HG02678 (cell line): ENCODE results near the gene IFNGR2.
"Not testable (repeated sequence)": the region's sequence is repeated elsewhere in the genome, so short reads cannot be mapped to it uniquely, and the experiment has no call there.

Experiments used
- ATAC-seq: cut with Tn5 transposase; IDR thresholded peaks from one replicate; pipeline ENCODE4 v1.9.1; 2021; ENCODE audit warnings: mild to moderate bottlenecking, moderate library complexity; ENCODE audit not compliant: unreplicated experiment

IFNGR2 gene

DNA sequence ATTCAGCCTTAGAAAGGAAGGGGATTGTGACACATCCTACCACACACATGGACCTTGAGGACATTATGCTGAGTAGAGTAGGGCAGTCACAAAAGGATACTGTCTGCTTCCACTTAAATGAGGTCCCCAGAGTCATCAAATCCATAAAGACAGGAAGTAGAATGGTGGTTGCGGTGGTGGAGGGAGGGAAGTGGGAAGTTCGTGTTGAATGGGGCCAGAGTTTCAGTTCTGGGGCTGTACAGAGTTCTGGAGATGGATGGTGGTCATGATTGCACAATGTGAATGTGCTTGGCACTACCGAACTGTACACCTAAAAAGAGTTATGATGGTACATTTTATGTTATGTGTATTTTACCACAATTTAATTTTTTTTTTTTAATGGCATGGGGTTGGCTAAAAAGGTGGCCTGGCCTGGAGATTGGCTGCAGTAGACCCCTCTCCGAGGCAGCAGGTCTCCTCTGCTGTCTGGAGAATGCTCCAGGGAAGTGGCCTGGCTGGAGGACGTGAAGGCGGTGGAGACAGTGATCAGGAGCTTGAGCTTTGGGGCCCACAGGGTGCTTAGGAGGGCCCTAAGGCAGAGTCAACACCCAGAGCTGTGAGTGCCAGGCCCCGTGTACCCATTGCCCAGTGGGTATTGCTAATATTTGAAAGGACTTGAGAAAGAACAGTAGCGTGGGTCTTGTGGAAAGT is 30.4 kb downstream of the IFNGR2 start:
- ATAC-seq: no peak

DNA sequence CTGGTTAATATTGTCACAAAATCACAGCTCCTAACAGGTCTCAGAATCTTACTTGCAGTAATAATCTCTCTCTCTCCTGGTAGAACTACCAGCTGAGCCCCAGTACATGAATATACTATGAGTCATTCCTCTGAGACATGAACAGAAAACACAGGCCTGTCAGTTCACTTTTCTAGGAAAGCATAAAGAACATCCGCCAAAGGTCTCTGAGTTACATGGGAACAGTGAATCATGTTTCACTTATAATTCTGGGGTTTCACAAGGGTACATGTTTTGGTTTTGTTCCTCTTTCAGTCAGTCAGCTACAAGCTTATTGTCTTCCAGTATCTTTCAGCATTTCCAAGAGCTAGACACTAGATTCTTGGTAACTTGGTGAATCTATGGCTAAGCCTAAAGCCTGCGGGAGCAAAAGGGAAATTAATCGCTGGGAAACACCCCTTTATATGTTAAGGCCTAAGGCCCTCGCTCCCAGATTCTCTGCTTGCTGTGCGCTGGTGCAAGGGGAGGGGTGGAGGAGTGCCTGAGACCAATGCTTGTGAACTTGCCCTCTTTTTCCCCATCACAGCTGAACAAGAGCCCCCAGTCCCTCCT is 31.7 kb downstream of the IFNGR2 start:
- peak; percentile 78 for ATAC-seq

DNA sequence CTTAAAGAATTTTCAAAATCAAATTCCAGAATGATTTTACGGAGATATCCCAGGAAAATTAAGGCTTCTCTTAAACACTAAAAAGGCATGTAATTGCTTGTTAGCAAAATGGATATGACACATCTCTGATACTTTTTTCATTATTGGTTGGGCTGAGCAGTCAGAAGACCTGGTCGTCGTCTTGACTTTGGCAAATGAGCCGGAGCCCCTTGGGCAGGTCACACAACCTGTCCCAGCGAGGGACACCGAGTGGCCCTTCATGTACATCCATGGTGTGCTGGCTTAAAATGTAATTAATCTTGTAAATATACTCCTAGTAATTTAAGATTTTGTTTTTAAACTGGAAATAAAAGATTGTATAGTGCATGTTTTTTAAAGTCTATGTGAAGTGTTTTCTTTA is 33.9 kb downstream of the IFNGR2 start:
- ATAC-seq: no peak

DNA sequence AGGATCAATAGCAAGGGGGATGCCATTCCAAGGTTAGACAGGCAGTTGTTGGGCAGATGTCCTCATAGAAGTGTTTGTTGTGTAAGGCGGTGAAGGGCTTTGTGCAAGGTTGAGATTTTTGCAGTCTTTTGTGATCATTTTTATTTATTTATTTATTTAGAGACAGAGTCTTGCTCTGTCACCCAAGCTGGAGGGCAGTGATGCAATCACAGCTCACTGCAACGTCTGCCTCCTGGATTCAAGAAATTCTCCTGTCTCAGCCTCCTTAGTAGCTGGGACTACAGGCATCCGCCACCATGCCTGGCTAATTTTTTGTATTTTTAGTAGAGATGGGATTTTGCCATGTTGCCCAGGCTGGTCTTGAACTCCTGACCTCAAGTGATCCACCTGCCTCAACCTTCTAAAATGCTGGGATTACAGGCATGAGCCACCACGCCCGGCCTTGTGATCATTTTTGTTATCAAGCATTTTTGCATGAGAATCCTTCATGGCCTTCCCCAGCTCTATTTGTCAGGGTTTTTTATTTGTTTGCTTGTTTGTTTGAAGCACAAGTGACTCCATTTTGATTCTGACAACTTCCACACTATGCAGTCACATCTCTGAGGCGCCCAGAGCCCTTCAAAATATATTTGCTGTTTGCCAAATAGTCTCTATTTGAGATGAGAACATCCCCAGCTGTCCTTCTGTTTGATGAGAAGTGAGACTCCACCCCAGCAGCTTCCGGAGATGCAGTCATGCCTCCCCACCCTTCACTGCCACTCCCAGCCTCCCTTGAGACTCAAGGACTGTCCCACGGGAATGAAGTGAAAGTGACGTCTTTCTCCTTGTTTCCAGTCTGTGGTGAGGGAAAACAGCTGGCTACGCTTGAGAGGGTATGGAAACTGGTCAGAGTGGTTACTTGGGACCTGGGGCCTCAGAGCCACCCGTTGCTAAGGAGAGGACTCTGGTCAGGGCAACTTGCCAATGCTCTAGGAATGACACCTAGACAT is 38.6 kb downstream of the IFNGR2 start:
- ATAC-seq: peak; percentile 63

DNA sequence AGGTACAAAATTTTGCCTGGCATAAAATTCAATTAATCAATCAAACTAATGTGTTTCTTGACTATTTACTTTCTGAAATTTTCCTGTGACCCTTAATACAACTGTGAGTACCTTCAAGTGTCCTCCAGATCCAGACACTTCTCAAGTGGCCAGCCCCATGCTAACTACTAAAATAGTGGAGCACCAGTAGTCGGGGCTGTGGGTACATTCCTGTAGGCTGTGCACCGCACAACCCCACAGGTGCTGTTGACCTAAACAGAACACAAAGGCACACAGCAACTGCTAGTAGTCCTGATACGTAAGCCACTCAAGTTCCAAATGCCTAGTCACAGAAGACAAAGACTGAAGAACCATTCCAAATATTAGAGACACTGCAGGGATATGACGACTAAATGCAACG is 40.0 kb downstream of the IFNGR2 start:
- ATAC-seq: no peak

DNA sequence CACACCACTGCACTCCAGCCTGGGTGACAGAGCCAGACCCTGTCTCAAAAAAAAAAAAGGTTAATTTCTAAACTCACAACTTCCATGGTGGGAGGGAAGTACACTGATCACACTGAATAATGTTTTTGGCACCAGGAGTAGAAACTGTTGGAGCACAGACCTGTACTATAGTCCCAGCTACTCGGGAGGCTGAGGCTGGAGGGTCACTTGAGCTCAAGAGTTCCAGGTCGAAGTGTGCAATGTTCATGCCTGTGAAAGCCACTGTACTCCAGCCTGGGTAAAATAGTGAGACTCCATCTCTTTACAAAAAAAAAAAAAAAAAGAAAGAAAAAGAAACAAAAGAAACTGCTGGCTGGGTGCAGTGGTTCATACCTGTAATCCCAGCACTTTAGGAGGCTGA is 41.3 kb downstream of the IFNGR2 start:
- ATAC-seq: no peak

DNA sequence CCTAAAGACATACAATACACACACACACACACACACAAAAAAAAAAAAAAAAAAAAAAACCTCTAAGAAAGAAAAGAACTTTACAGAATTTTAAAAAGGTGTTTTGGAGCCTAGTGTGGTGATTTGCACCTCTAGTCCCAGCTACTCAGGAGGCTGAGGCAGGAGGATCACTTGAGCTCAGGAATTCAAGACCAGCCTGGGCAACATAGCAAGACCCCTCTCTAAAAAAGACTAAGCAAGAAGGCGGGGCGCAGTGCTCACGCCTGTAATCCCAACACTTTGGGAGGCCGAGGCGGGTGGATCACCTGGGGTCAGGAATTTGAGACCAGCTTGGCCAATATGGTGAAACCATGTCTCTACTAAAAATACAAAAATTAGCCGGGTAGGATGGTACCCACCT is 43.4 kb downstream of the IFNGR2 start:
- not testable (repeated sequence) for ATAC-seq

DNA sequence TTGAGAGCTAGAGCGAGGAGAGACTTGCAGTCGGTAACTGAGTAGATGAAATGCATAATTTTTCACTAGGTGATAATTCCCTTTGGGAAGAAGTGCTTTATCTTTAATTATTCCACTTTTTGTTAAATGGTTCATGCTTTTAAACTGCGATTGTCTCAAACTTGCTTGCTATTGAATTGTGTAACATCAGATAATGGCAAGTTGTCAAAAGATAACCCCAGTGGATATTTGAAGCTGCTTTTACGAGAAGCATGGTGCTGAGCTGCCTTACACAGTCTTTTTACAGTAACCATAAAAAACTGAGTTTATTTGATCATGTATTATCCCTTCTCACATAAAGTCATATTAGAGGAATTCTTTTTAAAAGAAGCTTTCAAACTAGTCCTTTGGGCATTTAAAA is 46.4 kb downstream of the IFNGR2 start:
- no peak for ATAC-seq

DNA sequence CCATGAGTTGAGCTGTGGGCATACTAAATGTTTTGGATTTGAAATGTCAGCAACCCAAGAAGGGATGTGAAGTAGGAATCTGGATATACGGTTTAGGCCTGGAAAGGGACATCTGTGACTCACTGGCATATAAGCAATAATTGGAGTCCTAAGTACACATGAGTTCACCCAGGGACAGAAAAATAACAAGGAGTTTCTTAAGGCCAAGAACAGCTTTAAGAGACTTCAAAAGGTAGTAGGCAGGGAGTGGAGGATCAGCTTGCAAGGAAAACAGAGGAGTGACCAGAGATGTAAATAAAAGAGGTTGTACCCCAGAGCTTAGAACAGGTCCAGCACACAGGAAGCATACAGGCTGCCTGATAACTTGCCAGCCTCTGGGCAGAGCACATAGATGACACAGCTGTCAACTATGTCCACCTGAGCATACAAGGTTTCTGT is 48.4 kb downstream of the IFNGR2 start:
- ATAC-seq: no peak

DNA sequence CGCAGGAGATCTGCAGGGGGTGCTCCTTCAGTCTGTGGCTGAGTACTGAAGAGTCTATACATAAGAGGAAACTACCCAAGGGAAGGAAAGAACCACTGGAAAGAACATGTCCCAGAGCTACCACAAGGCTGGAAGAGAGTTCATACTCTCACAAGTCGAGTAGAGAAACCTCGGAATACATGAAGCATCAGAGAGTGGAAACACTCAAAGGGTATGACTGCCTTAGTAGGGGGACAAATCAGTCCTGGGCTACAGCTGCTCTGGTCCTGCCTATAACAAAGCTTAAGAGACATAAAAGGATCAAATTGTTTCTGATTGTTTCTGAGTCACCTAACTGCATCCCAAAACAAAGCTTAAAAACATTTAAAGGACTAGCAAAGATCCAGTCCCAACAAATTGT is 49.1 kb downstream of the IFNGR2 start:
- ATAC-seq: no peak

DNA sequence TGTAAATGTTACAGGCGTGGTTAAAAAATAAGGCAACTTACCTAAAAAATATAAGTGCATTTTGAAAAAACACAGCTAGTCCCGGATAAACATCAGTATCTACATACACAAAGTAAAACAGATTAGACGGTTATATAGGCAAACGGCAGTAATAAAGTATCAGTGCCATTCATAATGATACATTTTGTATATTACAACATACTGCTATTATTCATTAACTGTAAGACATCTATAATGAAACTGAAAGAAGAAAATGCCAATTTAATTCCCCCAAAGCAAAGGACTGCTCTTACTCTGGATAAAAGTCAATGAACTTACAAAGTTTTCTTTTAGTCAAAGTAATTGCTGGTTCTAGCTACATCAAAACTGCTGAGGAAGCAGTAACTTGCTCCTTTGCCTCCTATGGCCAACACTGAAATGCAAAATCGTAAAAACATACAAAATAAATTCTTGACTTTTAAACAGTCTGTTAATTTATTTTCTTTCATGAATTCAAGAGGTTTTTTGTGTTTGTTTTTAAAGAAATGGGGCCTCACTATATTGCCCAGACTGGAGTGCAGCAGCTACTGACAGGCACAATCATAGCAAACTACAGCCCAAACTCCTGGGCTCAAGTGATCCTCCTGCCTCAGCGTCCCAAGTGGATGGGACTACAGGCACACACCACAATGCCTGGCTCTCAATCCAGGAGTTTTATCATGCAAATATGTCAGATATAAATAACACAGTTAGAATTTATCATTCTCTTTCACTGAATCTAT is 52.7 kb downstream of the IFNGR2 start:
- ATAC-seq: no peak

DNA sequence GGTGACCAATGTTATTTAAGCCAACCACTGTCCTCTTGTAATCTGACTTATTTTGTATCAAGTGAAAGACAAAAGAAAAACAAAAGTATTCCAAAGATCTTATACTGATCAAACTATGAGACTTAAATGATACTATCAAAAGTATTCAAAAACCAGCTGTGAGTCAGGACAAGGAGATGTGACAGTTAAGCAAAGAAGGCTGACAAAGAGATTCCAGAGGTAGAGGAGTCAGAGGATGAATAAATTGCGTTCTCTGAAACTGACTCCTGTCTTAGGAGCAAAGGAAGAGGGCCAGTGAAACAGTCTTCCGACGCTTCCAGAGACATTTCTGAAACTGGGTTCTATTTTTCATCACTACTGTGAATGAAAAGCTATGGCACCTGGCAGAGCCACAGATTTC is 55.6 kb downstream of the IFNGR2 start:
- no peak for ATAC-seq

DNA sequence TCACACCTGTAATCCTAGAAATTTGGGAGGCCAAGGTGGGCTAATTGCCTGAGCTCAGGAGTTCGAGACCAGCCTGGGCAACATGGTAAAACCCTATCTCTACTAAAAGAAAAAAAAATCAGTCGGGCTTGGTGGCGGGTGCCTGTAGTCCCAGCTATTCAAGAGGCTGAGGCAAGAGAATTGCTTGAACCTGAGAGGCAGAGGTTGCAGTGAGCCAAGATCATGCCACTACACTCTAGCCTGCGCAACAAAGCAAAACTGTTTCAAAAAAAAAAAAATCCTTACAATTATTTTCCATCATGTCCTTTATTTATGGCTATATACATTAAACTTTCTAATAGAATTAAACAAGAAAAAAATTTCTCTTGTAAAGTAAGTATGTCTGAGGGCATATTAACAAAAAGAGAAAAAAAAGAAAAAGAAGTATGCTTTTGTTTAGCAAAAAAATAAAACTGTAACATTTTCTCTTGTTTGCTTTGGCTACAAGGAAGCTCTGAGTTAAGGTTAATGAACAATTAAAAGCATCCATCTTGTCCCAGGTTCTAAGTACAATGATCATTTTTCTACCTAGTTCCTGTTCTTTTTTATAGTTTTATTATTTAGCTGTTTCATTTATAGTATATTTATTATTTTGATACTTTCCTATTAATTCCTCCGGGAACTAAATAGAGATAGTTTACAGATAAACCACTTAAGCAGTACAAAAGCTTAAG is 58.5 kb downstream of the IFNGR2 start:
- ATAC-seq: no peak

DNA sequence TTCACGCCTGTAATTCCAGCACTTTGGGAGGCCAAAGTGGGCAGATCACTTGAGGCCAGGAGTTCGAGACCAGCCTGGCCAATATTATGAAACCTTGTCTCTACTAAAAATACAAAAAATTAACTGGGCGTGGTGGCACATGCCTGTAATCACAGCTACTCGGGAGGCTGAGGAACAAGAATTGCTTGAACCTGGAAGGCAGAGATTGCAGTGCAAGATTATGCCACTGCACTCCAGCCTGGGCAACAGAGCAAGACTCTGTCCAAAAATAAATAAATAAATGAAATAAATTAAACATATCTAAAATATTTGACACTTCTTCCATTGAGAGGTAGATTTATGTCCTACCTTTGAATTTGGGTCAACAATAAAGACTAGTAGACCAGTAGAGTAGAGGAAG is 66.0 kb downstream of the IFNGR2 start:
- ATAC-seq: not testable (repeated sequence)

DNA sequence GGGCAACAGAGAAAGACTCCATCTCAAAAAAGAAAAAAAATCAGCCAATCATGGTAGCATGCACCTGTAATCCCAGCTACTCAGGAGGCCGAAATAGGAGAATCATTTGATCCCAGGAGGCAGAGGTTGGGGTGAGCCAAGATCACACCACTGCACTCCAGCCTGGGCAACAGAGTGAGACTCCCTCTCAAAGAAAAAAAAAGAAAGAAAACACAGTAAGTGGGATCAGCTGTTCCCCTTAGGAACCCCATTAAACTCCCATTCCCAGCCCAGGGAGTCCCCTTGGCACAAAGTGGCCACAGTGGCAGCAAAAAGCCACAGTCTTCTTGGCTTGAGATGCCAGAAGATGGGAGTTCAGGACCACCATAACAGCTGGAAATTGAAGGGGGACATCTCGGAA is 67.5 kb downstream of the IFNGR2 start:
- no peak for ATAC-seq

DNA sequence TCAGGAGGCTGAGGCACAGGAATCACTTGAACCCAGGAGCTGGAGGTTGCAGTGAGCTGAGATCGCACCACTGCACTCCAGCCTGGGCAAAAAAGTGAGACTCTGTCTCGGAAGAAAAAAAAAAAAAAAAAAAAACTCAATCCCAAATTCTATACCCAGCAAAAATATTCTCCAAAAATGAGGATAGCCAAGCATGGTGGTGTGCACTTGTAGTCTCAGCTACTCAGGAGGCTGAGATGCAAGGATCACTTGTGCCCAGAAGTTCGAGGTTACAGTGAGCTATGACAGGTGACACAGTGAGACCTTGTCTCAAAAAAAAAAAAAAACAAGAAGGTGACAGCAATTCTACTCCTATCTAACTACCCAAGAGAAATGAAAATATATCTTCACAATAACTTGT is 70.1 kb downstream of the IFNGR2 start:
- no peak for ATAC-seq

DNA sequence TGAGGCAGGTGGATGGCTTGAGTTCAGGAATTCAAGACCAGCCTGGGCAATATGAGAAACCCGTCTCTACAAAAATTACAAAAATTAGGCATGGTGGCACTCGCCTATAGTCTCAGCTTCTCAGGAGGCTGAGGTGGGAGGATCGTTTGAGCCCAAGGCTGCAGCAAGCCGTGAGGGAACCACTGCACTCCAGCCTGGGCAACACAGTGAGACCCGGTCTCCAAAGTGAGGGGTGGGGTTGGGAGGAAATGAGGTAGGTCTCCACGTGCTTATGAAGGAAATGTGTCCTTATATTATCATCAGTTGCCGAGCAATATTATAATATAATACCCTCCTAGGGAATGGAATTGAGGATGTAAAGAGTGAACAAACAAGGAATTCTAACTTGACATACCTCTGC is 73.9 kb downstream of the IFNGR2 start:
- ATAC-seq: no peak

DNA sequence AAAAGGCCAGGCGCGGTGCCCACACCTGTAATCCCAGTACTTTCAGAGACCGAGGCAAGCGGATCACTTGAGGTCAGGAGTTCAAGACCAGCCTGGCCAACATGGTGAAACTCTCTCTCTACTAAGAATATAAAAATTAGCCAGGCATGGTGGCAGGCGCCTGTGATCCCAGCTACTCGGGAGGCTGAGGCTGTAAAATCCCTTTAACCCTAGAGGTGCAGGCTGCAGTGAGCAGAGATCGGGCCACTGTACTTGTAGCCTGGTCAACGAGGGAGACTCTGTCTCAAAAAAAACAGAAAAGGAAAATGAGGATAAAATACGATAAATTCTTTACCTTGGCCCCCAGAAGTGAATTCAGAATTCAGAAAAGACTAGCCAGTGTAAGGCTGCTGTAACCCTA is 75.0 kb downstream of the IFNGR2 start:
- no peak for ATAC-seq

DNA sequence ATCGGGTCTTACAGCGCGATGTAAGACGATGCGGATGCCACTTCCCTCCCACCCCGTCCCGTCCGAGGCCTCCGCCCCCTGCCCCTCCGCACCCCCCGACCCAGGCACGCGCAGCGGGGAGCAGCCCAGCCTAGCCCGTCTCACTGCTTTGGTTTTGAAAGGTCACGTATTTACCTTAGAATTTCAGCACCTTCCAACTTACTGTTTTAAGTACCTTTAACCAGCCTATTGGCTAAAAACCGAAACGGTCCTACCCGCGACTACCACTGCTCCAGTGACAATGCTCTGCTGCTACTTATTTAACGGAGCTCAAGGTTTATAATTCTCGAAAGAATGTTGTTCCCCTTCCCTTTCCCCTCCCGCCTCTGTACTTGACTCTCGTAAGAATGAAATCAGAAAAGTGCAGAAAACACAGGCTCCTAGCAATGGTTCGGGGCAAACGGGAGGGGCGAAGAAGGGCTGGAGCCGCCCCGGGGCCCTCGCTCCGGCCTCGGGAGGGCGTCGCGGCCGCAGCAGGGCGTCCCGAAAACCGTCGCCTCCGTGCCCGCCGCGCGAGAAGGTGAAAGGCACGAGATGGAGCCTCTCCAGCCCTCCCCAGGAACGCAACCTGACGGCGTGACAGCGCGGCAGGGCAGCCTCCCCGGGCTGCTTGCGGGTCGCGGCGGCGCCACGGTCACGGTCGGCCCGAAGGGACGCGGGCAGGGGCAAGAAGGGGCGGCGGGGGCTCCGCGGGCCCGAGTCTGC is 75.9 kb downstream of the IFNGR2 start:
- ATAC-seq: peak; percentile 22
